HCT116 (cell line): ENCODE data around the gene GRID2. TPM values are rescaled to one million over a fixed set of nuclear protein-coding genes. Genes with fewer than 3 reads are reported as not detected.

Source experiments
- ATAC-seq: fragments of 200-7000 bp; cut with Tn5 transposase; 2 replicates; pipeline ENCODE4 v1.9.1; 2020; ENCODE audit warnings: mild to moderate bottlenecking, moderate library complexity
- BruUV-seq: library from RNA; stranded (reverse); fragments of 400-500 nt; replicated peaks from 2 replicates; lab custom pipeline; 2021; lab: Mats Ljungman, UMichigan
- CTCF ChIA-PET: fragments of 300-600 bp; sonication (Branson Sonifier 250); formaldehyde crosslinking; loops from one replicate; lab custom pipeline; 2021; ENCODE audit warnings: antibody characterized with exemption; lab: Charles Lee
- POLR2A ChIA-PET: fragments of 300-600, 350-600 bp; sonication (Branson Sonifier 250); formaldehyde crosslinking; loops from one replicate; lab custom pipeline; 2021; ENCODE audit warnings: antibody characterized with exemption; lab: Charles Lee
- RAD21 ChIA-PET, 2 experiments: fragments of 300-600 bp; sonication (Branson Sonifier 250); formaldehyde crosslinking; loops; one replicate each; lab custom pipeline; 2023; ENCODE audit warnings: low total read pairs in 2 of 2; ENCODE audit not compliant: uncharacterized antibody in 2 of 2, unreplicated experiment in 2 of 2, low non-redundant PET in 1 of 2; lab: Charles Lee
- DNase-seq: peaks from one replicate; pipeline ENCODE4 v3.0.0-alpha.2; 2010; ENCODE audit warnings: low read depth, low spot score
- H2AFZ ChIP-seq: fragments of 200-600 bp; shearing (Covaris generic), sonication (generic); 2 replicates; pipeline ENCODE4 v1.6.1; 2017; ENCODE audit warnings: low read depth, mixed run types, mixed read lengths, antibody characterized with exemption, low read length; ENCODE audit not compliant: poor library complexity, severe bottlenecking
- H3K27ac ChIP-seq: 2 replicates; pipeline ENCODE4 v1.5.1; 2012; ENCODE audit warnings: low read depth, low read length
- H3K27me3 ChIP-seq: fragments of 200-600 bp; sonication (generic); 2 replicates; pipeline ENCODE4 v1.6.1; 2016; ENCODE audit warnings: mixed run types, low read length, mixed read lengths; ENCODE audit not compliant: insufficient read depth
- H3K36me3 ChIP-seq, 2 experiments: fragments of 200-500 bp in 1 of 2; fragments of 200-600 bp in 1 of 2; sonication (Bioruptor generic) in 1 of 2; sonication (generic) in 1 of 2; 2 replicates each; pipeline versions ENCODE4 v1.5.1 to v1.6.1; 2014 to 2016; ENCODE audit warnings: low read length in 2 of 2, inconsistent platforms in 1 of 2, mixed read lengths in 1 of 2, mixed run types in 1 of 2; ENCODE audit not compliant: insufficient read depth in 2 of 2, control insufficient read depth in 1 of 2
- H3K4me1 ChIP-seq, 2 experiments: fragments of 200-600 bp in 1 of 2; sonication (generic) in 1 of 2; 2 replicates each; pipeline versions ENCODE4 v1.5.1 to v1.6.1; 2012 to 2017; ENCODE audit warnings: low read length in 2 of 2, inconsistent platforms in 1 of 2, mild to moderate bottlenecking in 1 of 2, mixed read lengths in 1 of 2, mixed run types in 1 of 2, moderate library complexity in 1 of 2; ENCODE audit not compliant: insufficient read depth in 2 of 2, control insufficient read depth in 1 of 2
- H3K4me2 ChIP-seq: fragments of 200-600 bp; sonication (generic); 2 replicates; pipeline ENCODE4 v1.6.1; 2017; ENCODE audit warnings: mixed run types, low read length, mixed read lengths
- H3K4me3 ChIP-seq, 2 experiments: fragments of 200-600 bp in 1 of 2; sonication (generic) in 1 of 2; replicated peaks in 1 of 2; 2 replicates each; pipeline ENCODE4 v1.5.1; 2011 to 2016; ENCODE audit warnings: low read length in 2 of 2, control low read depth in 1 of 2, low read depth in 1 of 2, mild to moderate bottlenecking in 1 of 2, mixed read lengths in 1 of 2, mixed run types in 1 of 2
- H3K79me2 ChIP-seq: fragments of 200-600 bp; sonication (generic); 2 replicates; pipeline ENCODE4 v1.6.1; 2017; ENCODE audit warnings: mild to moderate bottlenecking, mixed run types, low read length, moderate library complexity, mixed read lengths; ENCODE audit not compliant: insufficient read depth
- H3K9ac ChIP-seq: fragments of 200-600 bp; sonication (generic); 2 replicates; pipeline ENCODE4 v1.6.1; 2016; ENCODE audit warnings: low read length, mixed read lengths
- H3K9me2 ChIP-seq: fragments of 200-600 bp; sonication (generic), shearing (Covaris generic); 2 replicates; pipeline ENCODE4 v1.6.1; 2017; ENCODE audit warnings: mixed run types, mild to moderate bottlenecking, moderate library complexity; ENCODE audit not compliant: insufficient read depth
- H3K9me3 ChIP-seq, 2 experiments: fragments of 200-500 bp in 1 of 2; fragments of 200-600 bp in 1 of 2; sonication (Bioruptor generic) in 1 of 2; sonication (generic) in 1 of 2; 2 replicates each; pipeline ENCODE4 v1.6.1; 2014 to 2017; ENCODE audit warnings: low read length in 2 of 2, mixed read lengths in 2 of 2, inconsistent platforms in 1 of 2, low read depth in 1 of 2, mild to moderate bottlenecking in 1 of 2, mixed run types in 1 of 2, moderate library complexity in 1 of 2; ENCODE audit not compliant: control insufficient read depth in 1 of 2, insufficient read depth in 1 of 2
- H4K20me1 ChIP-seq: fragments of 200-600 bp; sonication (generic), shearing (Covaris generic); 2 replicates; pipeline ENCODE4 v1.6.1; 2017; ENCODE audit warnings: mixed run types, mild to moderate bottlenecking, moderate library complexity; ENCODE audit not compliant: insufficient read depth
- ATF3 ChIP-seq: IDR thresholded peaks from 2 replicates; pipeline ENCODE4 v1.6.1; 2012
- CBX3 ChIP-seq: IDR thresholded peaks from 2 replicates; pipeline ENCODE4 v1.6.1; 2012; ENCODE audit warnings: low read depth
- CEBPB ChIP-seq: IDR thresholded peaks from 2 replicates; pipeline ENCODE4 v1.6.1; 2012; ENCODE audit warnings: low read depth
- CTCF ChIP-seq, 3 experiments: fragments of 200-600 bp in 1 of 3; sonication (generic) in 1 of 3; IDR thresholded peaks in 2 of 3; conservative IDR thresholded peaks in 1 of 3; 2 replicates each; pipeline ENCODE4 v1.5.1; 2012 to 2017; ENCODE audit warnings: low read depth in 2 of 3, low read length in 2 of 3, antibody characterized with exemption in 1 of 3, borderline replicate concordance in 1 of 3, control low read depth in 1 of 3, mild to moderate bottlenecking in 1 of 3, mixed read lengths in 1 of 3, mixed run types in 1 of 3, moderate library complexity in 1 of 3; ENCODE audit not compliant: insufficient read depth in 1 of 3
- EGR1 ChIP-seq: IDR thresholded peaks from 2 replicates; pipeline ENCODE4 v1.6.1; 2012; ENCODE audit warnings: low read depth
- EZH2phosphoT487 ChIP-seq: fragments of 200-600 bp; IDR thresholded peaks from 2 replicates; pipeline ENCODE4 v1.6.1; 2018; ENCODE audit warnings: antibody characterized with exemption, borderline replicate concordance
- FOSL1 ChIP-seq: IDR thresholded peaks from 2 replicates; pipeline ENCODE4 v1.6.1; 2012; ENCODE audit warnings: low read depth
- JUND ChIP-seq: IDR thresholded peaks from 2 replicates; pipeline ENCODE4 v1.6.1; 2012
- MAX ChIP-seq: IDR thresholded peaks from 2 replicates; pipeline ENCODE4 v1.6.1; 2012
- POLR2A ChIP-seq: IDR thresholded peaks from 2 replicates; pipeline ENCODE4 v1.7.0; 2011; ENCODE audit warnings: borderline replicate concordance; ENCODE audit not compliant: insufficient read depth, insufficient read length; ENCODE audit errors: extremely low read depth
- POLR2AphosphoS5 ChIP-seq: IDR thresholded peaks from 2 replicates; pipeline ENCODE4 v1.6.1; 2011; ENCODE audit warnings: mild to moderate bottlenecking, low read depth, low read length, moderate library complexity
- RAD21 ChIP-seq: IDR thresholded peaks from 2 replicates; pipeline ENCODE4 v1.6.1; 2012; ENCODE audit warnings: low read depth, mild to moderate bottlenecking
- REST ChIP-seq: IDR thresholded peaks from 2 replicates; pipeline ENCODE4 v1.6.1; 2012; ENCODE audit warnings: low read depth
- SP1 ChIP-seq: IDR thresholded peaks from 2 replicates; pipeline ENCODE4 v1.6.1; 2012; ENCODE audit warnings: low read depth
- SRF ChIP-seq: IDR thresholded peaks from 2 replicates; pipeline ENCODE4 v1.6.1; 2012; ENCODE audit warnings: low read depth
- TCF7L2 ChIP-seq: IDR thresholded peaks from 2 replicates; pipeline ENCODE4 v1.7.0; 2011; ENCODE audit warnings: borderline replicate concordance, inconsistent platforms; ENCODE audit not compliant: insufficient read depth, insufficient read length; ENCODE audit errors: extremely low read depth
- ZBTB33 ChIP-seq: IDR thresholded peaks from 2 replicates; pipeline ENCODE4 v1.6.1; 2011; ENCODE audit warnings: mild to moderate bottlenecking, low read length, moderate library complexity; ENCODE audit not compliant: insufficient replicate concordance; ENCODE audit errors: extremely low read depth
- ZFX ChIP-seq: fragments of 450-650 bp; IDR thresholded peaks from 2 replicates; pipeline ENCODE4 v1.6.1; 2017
- ZNF274 ChIP-seq: fragments of 200-500 bp; sonication (Bioruptor generic); IDR thresholded peaks from 2 replicates; pipeline ENCODE4 v1.6.1; 2014; ENCODE audit warnings: mild to moderate bottlenecking, low read depth, low read length, inconsistent platforms
- intact Hi-C: fragments of 100-400 bp; cut with micrococcal nuclease; formaldehyde crosslinking; loops from 2 replicates; pipeline ENCODE4 v1.10.0; 2022
- total RNA-seq: library from RNA; stranded (reverse); gene quantifications from one replicate; pipeline ENCODE4 v1.2.1, GENCODE V29; 2021; ENCODE audit not compliant: unreplicated experiment

The GRID2 gene
- total RNA-seq, 1 experiment from 2014 or later: not detected

- TF ChIP-seq ZBTB33: no peak
Observed at GRCh38 chr4:93201471-93202096, 897.8 kb downstream of the GRID2 start (continued).

- H3K9ac ChIP-seq: no peak overlapping the region
- CTCF ChIA-PET: no interaction called here
- no peaks in the 10 kb centered on the region for H3K9me2 ChIP-seq
- peak; percentile 19 for DNase-seq
- intact Hi-C loops: no loop called here
- no peak overlapping the region for H3K4me3 ChIP-seq
- H2AFZ ChIP-seq: no peak overlapping the region
- ATAC-seq: peak; percentile 59
- no peak overlapping the region for H3K4me2 ChIP-seq
- TF ChIP-seq EZH2phosphoT487: no peak
- no peak for TF ChIP-seq FOSL1
- TF ChIP-seq POLR2A: no peak
- no peak for TF ChIP-seq ZFX
- no peak for TF ChIP-seq RAD21
- no peak for TF ChIP-seq ZNF274
- TF ChIP-seq CTCF (IDR thresholded peaks at IDR 0.05 in 2 of 3, conservative IDR thresholded peaks at IDR 0.05 in 1 of 3; ENCODE audit: borderline replicate concordance in 1 of 3, insufficient read depth in 1 of 3, low read depth in 2 of 3, low read length in 2 of 3): no peak
- TF ChIP-seq REST: no peak
- TF ChIP-seq CEBPB: no peak
- TF ChIP-seq SRF: no peak
- no peak for TF ChIP-seq CBX3
- no peak for TF ChIP-seq JUND
- TF ChIP-seq EGR1: no peak
- no peak for TF ChIP-seq MAX
- no peak for TF ChIP-seq ATF3
- TF ChIP-seq TCF7L2: no peak
- TF ChIP-seq POLR2AphosphoS5: no peak
- TF ChIP-seq SP1: no peak
- TF ChIP-seq, all 23 proteins: peak for 0
- Histone ChIP-seq H3K27ac (no peak overlapping the region), H4K20me1 (no peaks in the 10 kb centered on the region), H3K36me3 (no peaks in the 10 kb centered on the region), H3K4me1 (no peaks in the 10 kb centered on the region), H3K27me3 (no peaks in the 10 kb centered on the region), H3K79me2 (no peaks in the 10 kb centered on the region), H3K9me3 (no peaks in the 10 kb centered on the region)
- RAD21 ChIA-PET: no interaction called here
- POLR2A ChIA-PET: no interaction called here
- no TSS peak for BruUV-seq
Observed at GRCh38 chr4:93203708-93204107, 899.9 kb downstream of the GRID2 start.
